Endodermal cell (in vitro differentiated cells): ENCODE results near the gene ADCY2. TPM values are rescaled to one million over a fixed set of nuclear protein-coding genes. Genes with fewer than 3 reads are reported as not detected.

Source experiments
- DNase-seq: peaks from one replicate; pipeline ENCODE4 v3.0.0-alpha.2; 2017
- H3K27ac ChIP-seq: 2 replicates; pipeline ENCODE4 v1.5.1; 2013; ENCODE audit warnings: mild to moderate bottlenecking, low read depth, low read length, moderate library complexity
- H3K27me3 ChIP-seq: 2 replicates; pipeline ENCODE4 v1.6.1; 2013; ENCODE audit warnings: mild to moderate bottlenecking, low read length, moderate library complexity; ENCODE audit not compliant: insufficient read depth, control insufficient read depth, poor library complexity, severe bottlenecking
- H3K36me3 ChIP-seq: 2 replicates; pipeline ENCODE4 v1.7.0; 2013; ENCODE audit warnings: mild to moderate bottlenecking, low read length, moderate library complexity; ENCODE audit not compliant: control insufficient read depth, insufficient read depth
- H3K4me1 ChIP-seq: one replicate; pipeline ENCODE4 v1.7.0; 2013; ENCODE audit warnings: low read length; ENCODE audit not compliant: control insufficient read depth, insufficient read depth
- H3K4me3 ChIP-seq: 2 replicates; pipeline ENCODE4 v1.5.1; 2013; ENCODE audit warnings: mild to moderate bottlenecking, low read length, moderate library complexity
- H3K9ac ChIP-seq: 2 replicates; pipeline ENCODE4 v1.6.1; 2013; ENCODE audit warnings: mild to moderate bottlenecking, low read length, moderate library complexity; ENCODE audit not compliant: poor library complexity, severe bottlenecking; ENCODE audit errors: extremely low read depth
- H3K9me3 ChIP-seq: 2 replicates; pipeline ENCODE4 v1.6.1; 2013; ENCODE audit warnings: mild to moderate bottlenecking, low read length, moderate library complexity; ENCODE audit not compliant: control insufficient read depth
- H3K27ac Mint-ChIP-seq: 2 replicates; pipeline ENCODE4 v1.8.0; 2020; ENCODE audit warnings: mixed read lengths
- H3K27me3 Mint-ChIP-seq: 2 replicates; pipeline ENCODE4 v1.8.0; 2021; ENCODE audit warnings: mild to moderate bottlenecking, mixed read lengths; ENCODE audit not compliant: insufficient read depth
- H3K36me3 Mint-ChIP-seq: 2 replicates; pipeline ENCODE4 v1.8.0; 2020; ENCODE audit warnings: low read depth, mixed read lengths
- H3K4me1 Mint-ChIP-seq: 2 replicates; pipeline ENCODE4 v1.8.0; 2020; ENCODE audit warnings: mixed read lengths
- H3K4me3 Mint-ChIP-seq: 2 replicates; pipeline ENCODE4 v1.8.0; 2020; ENCODE audit warnings: mild to moderate bottlenecking, moderate library complexity, mixed read lengths
- H3K9me3 Mint-ChIP-seq: 2 replicates; pipeline ENCODE4 v1.8.0; 2020; ENCODE audit warnings: mild to moderate bottlenecking, mixed read lengths
- WGBS, 2 experiments: methylation state at CpG; one replicate each; pipeline versions ENCODE4 v1.1.5 to v1.1.7; 2013; ENCODE audit warnings: missing lambda C conversion rate in 2 of 2, mixed read lengths in 1 of 2; ENCODE audit not compliant: insufficient coverage in 1 of 2, insufficient read length in 1 of 2; 5-methylcytosine and 5-hydroxymethylcytosine counted together
- total RNA-seq, 2 donors: library from RNA; stranded (reverse); fragmentation: NEBNext Ultra II Directional in 1 of 2; extraction: Animal tissue kit (Norgen Biotek cat#: 25700) in 1 of 2; gene quantifications; 2 replicates in 1 of 2; 3 replicates in 1 of 2; pipeline ENCODE4 v1.2.1, GENCODE V29; 2021
- TF ChIP-seq, protein P1 (sequence below): fragments of 200-600 bp; sonication (generic); conservative IDR thresholded peaks from 2 replicates; pipeline ENCODE4 v1.5.0; 2021; ENCODE audit warnings: antibody characterized with exemption, mild to moderate bottlenecking

ADCY2 gene
- total RNA-seq, 2 donors from 2014 or later, result 61.5 to 63.2 TPM

DNA sequence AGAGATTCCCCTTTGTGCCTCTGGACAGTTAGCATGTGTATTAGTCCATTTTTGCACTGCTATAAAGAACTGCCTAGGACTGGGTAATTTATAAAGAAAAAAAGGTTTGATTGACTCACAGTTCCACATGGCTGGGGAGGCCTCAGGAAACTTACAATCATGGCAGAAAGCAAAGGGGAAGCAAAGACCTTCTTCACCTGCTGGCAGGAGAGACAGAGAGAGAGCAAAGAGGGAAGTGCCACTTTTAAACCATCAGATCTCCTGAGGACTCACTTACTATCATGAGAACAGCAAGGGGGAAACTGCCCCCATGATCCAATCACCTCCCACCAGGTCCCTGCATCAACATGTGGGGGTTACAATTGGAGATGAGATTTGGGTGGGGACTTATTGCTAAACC lies 449.0 kb downstream of the ADCY2 start:
- Histone ChIP-seq H3K4me3 (no peak overlapping the region), H3K9ac (no peak overlapping the region), H3K27me3 (peaks cover 29% of the 10 kb centered on the region), H3K36me3 (no peaks in the 10 kb centered on the region), H3K9me3 (no peaks in the 10 kb centered on the region), H3K4me1 (no peaks in the 10 kb centered on the region), H3K27ac (no peak overlapping the region)
- peaks cover 34% of the 10 kb centered on the region for H3K27me3 Mint-ChIP-seq
- no peak overlapping the region for H3K27ac Mint-ChIP-seq
- H3K4me3 Mint-ChIP-seq, result no peak overlapping the region
- H3K9me3 Mint-ChIP-seq, result no peaks in the 10 kb centered on the region
- H3K36me3 Mint-ChIP-seq, result no peaks in the 10 kb centered on the region
- no peak for DNase-seq
- peaks cover 5% of the 10 kb centered on the region for H3K4me1 Mint-ChIP-seq
- TF ChIP-seq, protein P1, sequence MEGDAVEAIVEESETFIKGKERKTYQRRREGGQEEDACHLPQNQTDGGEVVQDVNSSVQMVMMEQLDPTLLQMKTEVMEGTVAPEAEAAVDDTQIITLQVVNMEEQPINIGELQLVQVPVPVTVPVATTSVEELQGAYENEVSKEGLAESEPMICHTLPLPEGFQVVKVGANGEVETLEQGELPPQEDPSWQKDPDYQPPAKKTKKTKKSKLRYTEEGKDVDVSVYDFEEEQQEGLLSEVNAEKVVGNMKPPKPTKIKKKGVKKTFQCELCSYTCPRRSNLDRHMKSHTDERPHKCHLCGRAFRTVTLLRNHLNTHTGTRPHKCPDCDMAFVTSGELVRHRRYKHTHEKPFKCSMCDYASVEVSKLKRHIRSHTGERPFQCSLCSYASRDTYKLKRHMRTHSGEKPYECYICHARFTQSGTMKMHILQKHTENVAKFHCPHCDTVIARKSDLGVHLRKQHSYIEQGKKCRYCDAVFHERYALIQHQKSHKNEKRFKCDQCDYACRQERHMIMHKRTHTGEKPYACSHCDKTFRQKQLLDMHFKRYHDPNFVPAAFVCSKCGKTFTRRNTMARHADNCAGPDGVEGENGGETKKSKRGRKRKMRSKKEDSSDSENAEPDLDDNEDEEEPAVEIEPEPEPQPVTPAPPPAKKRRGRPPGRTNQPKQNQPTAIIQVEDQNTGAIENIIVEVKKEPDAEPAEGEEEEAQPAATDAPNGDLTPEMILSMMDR, result no peak

DNA sequence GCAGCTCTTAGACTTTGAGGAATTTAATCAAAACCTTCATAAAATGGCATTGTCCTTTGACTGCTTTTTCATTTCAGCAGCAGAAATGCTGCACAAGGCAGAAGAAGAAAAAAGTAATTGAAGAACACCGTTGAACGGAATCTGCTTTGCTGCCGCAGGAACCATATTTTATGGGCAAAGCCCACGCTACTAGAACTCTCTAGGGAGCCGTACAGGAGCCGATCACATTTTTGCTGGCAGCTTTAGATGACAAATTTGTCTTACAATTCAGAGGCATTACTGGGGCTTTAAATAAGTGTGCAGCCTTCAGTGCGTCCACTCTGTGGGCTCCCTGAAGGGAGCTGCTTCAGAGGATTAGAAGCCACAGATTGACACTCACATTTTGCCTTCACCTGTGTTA lies 449.6 kb downstream of the ADCY2 start:
- H3K9me3 Mint-ChIP-seq, result no peaks in the 10 kb centered on the region
- no peaks in the 10 kb centered on the region for H3K9me3 ChIP-seq
- H3K27me3 Mint-ChIP-seq, result peaks cover 34% of the 10 kb centered on the region
- H3K4me3 Mint-ChIP-seq, result no peak overlapping the region
- DNase-seq, result no peak
- TF ChIP-seq, protein P1, result no peak
- no peak overlapping the region for H3K27ac Mint-ChIP-seq
- no peak overlapping the region for H3K27ac ChIP-seq
- H3K27me3 ChIP-seq, result peaks cover 29% of the 10 kb centered on the region
- WGBS, 2 experiments, result 95% methylated on average over 7 of the region's 7 CpGs
- no peaks in the 10 kb centered on the region for H3K36me3 ChIP-seq
- peaks cover 5% of the 10 kb centered on the region for H3K4me1 Mint-ChIP-seq
- no peaks in the 10 kb centered on the region for H3K4me1 ChIP-seq
- no peak overlapping the region for H3K9ac ChIP-seq
- H3K36me3 Mint-ChIP-seq, result no peaks in the 10 kb centered on the region
- H3K4me3 ChIP-seq, result no peak overlapping the region

DNA sequence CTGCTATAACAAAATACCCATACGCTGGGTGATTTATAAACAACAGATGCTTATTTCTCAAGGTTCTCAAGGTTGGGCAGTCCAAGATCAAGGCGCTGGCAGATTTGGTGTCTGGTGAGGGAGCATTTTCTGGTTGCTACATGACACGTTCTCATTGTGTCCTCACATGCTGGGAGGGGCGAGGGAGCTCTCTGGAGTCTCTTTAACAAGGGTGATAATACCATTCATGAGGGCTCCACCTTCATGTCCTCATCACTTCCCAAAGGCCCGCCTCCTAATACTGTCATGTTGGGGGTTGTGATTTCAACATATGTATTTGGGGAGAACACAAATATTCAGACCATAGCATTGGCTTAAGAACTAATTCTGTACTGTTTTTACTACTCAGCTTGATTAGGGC lies 450.4 kb downstream of the ADCY2 start:
- H3K27ac Mint-ChIP-seq, result no peak overlapping the region
- H3K9me3 Mint-ChIP-seq, result peaks cover 3% of the 10 kb centered on the region
- DNase-seq, result no peak
- Histone ChIP-seq H3K9ac (no peak overlapping the region), H3K27me3 (peaks cover 31% of the 10 kb centered on the region), H3K9me3 (no peaks in the 10 kb centered on the region), H3K27ac (no peak overlapping the region), H3K4me1 (no peaks in the 10 kb centered on the region), H3K36me3 (no peaks in the 10 kb centered on the region), H3K4me3 (no peak overlapping the region)
- peaks cover 5% of the 10 kb centered on the region for H3K4me1 Mint-ChIP-seq
- peaks cover 38% of the 10 kb centered on the region for H3K27me3 Mint-ChIP-seq
- H3K36me3 Mint-ChIP-seq, result no peaks in the 10 kb centered on the region
- 82 to 86% methylated on average over 4 to 5 of the region's 5 CpGs for WGBS, 2 experiments
- no peak overlapping the region for H3K4me3 Mint-ChIP-seq
- TF ChIP-seq, protein P1, result no peak
